Thoracic aorta (tissue), 2 donors: ENCODE results near the gene FOXO6. TPM values are rescaled to one million over a fixed set of nuclear protein-coding genes. Genes with fewer than 3 reads are reported as not detected.

Source experiments
- ATAC-seq: fragments of 150-250 bp; one replicate; pipeline ENCODE4 v1.8.0; 2017; ENCODE audit warnings: low read depth; ENCODE audit not compliant: insufficient number of reproducible peaks, low FRiP score
- DNase-seq: peaks from one replicate; pipeline ENCODE4 v3.0.0-alpha.2; 2020; ENCODE audit warnings: low spot score
- H3K27ac ChIP-seq, 2 donors: fragments of 200-600 bp; sonication (generic); 1 replicate in 1 of 2; 2 replicates in 1 of 2; pipeline ENCODE4 v1.5.1; 2016; ENCODE audit warnings: mild to moderate bottlenecking in 2 of 2, moderate library complexity in 2 of 2
- H3K27me3 ChIP-seq: fragments of 200-600 bp; sonication (generic); replicated peaks from 2 replicates; pipeline ENCODE4 v1.6.0; 2016; ENCODE audit warnings: mild to moderate bottlenecking; ENCODE audit not compliant: insufficient read depth
- H3K36me3 ChIP-seq: fragments of 200-600 bp; sonication (generic); one replicate; pipeline ENCODE4 v1.5.1; 2016
- H3K4me1 ChIP-seq, 2 donors: fragments of 200-600 bp; sonication (generic); 1 replicate in 1 of 2; 2 replicates in 1 of 2; pipeline versions ENCODE4 v1.5.1 to v1.6.0; 2016; ENCODE audit warnings: low read depth in 2 of 2, mild to moderate bottlenecking in 1 of 2; ENCODE audit not compliant: control insufficient read depth in 1 of 2
- H3K4me3 ChIP-seq: fragments of 200-600 bp; sonication (generic); 2 replicates; pipeline ENCODE4 v1.5.1; 2016; ENCODE audit warnings: mild to moderate bottlenecking
- H3K9me3 ChIP-seq: fragments of 200-600 bp; sonication (generic); 2 replicates; pipeline ENCODE4 v1.5.1; 2016
- CTCF ChIP-seq: fragments of 200-600 bp; sonication (generic); IDR thresholded peaks from one replicate; pipeline ENCODE4 v1.5.1; 2019; ENCODE audit warnings: antibody characterized with exemption
- total RNA-seq, 2 donors: library from RNA; depleted of rRNA; stranded (reverse); fragments of >200 nt; gene quantifications; one replicate each; pipeline versions ENCODE4 v1.1.0 to v1.2.3, GENCODE V29; 2016

Gene FOXO6
- total RNA-seq, 2 donors from 2014 or later: 3.8 TPM; not detected in 1

- no peak for TF ChIP-seq CTCF
- H3K27ac ChIP-seq: no peak overlapping the region
- no peak for ATAC-seq
Observed at GRCh38 chr1:41424581-41425118, 63.4 kb downstream of the FOXO6 start.

GRCh38 chr1:41425369-41425768 lies 64.1 kb downstream of the FOXO6 start:
- no peak for ATAC-seq
- Histone ChIP-seq H3K4me3 (no peak overlapping the region), H3K27ac (no peak overlapping the region), H3K9me3 (no peaks in the 10 kb centered on the region), H3K4me1 (peaks cover 0 to 4% of the 10 kb centered on the region in 2 donors), H3K27me3 (no peaks in the 10 kb centered on the region), H3K36me3 (no peaks in the 10 kb centered on the region)
- no peak for TF ChIP-seq CTCF
- no peak for DNase-seq

More at GRCh38 chr1:41424581-41425118, 63.4 kb downstream of the FOXO6 start:
- Histone ChIP-seq H3K4me1 (no peaks in the 10 kb centered on the region), H3K9me3 (no peaks in the 10 kb centered on the region), H3K27me3 (no peaks in the 10 kb centered on the region), H3K36me3 (no peaks in the 10 kb centered on the region), H3K4me3 (no peak overlapping the region)
- DNase-seq: no peak

- no peak overlapping the region for H3K4me3 ChIP-seq
Observed at GRCh38 chr1:41426201-41426890, 65.1 kb downstream of the FOXO6 start.

GRCh38 chr1:41427122-41427913 lies 66.1 kb downstream of the FOXO6 start:
- no peaks in the 10 kb centered on the region for H3K9me3 ChIP-seq
- no peaks in the 10 kb centered on the region for H3K36me3 ChIP-seq
- DNase-seq: no peak
- no peak for TF ChIP-seq CTCF
- no peaks in the 10 kb centered on the region for H3K27me3 ChIP-seq
- no peak overlapping the region for H3K27ac ChIP-seq
- H3K4me1 ChIP-seq: peaks cover 5 to 24% of the 10 kb centered on the region in 2 donors
- no peak for ATAC-seq
- no peak overlapping the region for H3K4me3 ChIP-seq

More at GRCh38 chr1:41426201-41426890, 65.1 kb downstream of the FOXO6 start:
- ATAC-seq (no peak), DNase-seq (no peak)
- Histone ChIP-seq H3K27ac (no peak overlapping the region), H3K36me3 (no peaks in the 10 kb centered on the region), H3K9me3 (no peaks in the 10 kb centered on the region), H3K4me1 (peaks cover 0 to 14% of the 10 kb centered on the region in 2 donors), H3K27me3 (no peaks in the 10 kb centered on the region)
- TF ChIP-seq CTCF: no peak
